Stimulated activated CD4-positive, alpha-beta T cell treated with anti-CD3 and anti-CD28 coated beads, TNF-alpha, amount 100 ng/mL, for 1 hour (primary cell): Measurements from ENCODE around the gene ARHGAP4.

Source experiments
- DNase-seq, 3 donors: peaks; one replicate each; pipeline ENCODE4 v3.0.0-alpha.2; 2020; ENCODE audit warnings: low read depth in 3 of 3, low spot score in 1 of 3

Gene ARHGAP4

DNA sequence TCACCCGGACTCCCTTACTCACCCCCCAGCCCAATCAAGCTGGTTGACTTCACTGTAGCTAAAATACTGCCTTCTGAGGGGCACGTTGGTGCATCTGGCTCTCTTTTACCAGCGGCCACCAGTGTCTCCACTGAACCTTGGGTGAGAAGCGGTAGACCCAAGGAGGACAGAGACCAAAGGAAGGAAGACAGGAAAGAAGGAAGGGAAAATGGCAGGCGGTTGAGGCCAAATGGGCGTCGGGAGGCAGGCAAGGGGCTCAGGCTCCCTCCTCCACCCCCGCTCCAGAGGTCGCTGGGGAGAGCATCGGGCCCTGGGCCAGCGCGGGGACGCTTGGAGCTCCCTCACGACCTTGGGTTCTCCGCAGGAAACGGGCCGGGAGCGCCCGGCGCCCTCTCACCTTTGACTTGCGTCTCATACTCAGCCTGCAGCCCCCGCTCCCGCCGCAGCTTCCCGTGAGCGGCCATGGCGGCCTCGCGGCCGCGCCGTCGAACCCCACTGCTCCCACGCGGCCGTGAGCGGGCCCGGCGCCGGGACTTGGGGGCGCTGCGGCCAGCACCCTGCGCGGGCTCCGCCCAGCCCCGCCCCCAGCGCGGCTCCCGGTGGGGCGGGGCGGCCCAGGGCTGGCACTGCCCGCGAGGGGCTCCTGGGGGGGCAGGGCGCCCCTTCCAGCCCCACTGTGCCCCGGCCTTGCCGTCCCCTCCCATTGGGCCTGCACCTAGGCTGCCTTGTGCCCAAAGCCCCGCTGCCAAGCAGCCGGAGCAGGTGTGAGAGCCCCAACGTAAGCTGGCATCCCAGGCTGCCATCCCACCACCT is at the start of gene ARHGAP4:
Gene ARHGAP4 (minus strand): TSS at position 526 of the 813 bp plus-strand sequence. CDS start 62 bp downstream, at position 464.
- no peak for DNase-seq

DNA sequence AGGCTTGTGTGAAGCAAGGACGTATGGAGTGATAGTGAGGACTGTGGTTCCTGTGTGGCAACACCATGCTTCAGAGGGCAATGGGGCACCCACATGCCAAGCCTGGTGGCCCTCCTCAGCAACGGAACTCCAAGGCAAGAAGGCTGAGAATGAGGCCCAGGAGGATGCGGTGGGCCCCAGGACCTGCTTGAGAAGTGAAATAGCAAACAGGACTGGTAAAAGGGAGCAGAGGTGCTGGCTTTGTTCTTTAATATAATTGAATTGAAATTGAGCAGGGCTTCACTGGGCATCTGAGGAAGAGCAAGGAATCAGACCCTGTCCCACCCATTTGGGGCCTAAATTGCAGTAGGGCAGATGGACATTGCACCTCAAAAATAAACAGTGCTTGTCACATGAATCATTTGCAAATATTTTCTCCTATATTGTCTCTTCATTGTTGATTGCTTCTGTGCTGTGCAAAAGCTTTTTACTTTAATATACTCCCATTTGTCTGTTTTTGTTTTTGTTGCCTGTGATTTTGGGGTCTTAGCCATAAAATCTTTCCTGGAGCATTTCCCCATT is 48.7 kb upstream of the ARHGAP4 start:
- no peak for DNase-seq

DNA sequence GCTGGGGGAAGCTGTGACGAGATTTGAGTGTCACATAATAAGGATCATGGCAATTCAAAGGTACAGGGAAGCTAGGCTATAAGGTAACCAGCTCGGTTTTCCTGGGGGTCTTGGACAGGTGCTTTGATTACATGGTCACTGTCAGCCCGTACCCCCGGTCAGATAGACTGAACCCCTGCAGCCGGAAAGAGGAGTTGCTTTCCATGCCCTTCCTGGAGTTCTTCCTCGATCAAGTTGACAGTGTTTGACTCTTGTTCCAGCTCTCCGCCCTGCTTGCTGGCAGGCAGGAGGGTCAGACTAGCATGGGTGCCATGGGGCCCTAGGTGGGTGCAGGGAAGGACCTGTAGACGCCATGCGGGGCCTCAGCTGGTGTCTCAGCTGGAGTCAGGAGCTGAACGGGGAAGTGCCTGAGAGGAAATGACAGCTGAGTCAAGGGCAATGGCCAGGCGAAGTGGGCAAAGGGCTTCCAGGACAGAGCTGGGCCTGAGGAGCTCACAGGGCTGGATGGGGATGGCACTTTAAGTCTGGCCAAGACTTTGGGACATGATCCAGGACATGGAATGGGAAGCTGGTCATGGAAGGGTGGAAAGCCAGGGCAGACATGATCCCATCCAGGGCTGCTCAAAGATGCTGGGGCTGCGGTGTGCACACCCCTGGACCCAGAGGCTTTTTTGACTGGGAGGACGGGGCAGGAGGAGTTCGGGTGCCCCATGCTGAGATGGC is 48.1 kb upstream of the ARHGAP4 start:
- DNase-seq = no peak

DNA sequence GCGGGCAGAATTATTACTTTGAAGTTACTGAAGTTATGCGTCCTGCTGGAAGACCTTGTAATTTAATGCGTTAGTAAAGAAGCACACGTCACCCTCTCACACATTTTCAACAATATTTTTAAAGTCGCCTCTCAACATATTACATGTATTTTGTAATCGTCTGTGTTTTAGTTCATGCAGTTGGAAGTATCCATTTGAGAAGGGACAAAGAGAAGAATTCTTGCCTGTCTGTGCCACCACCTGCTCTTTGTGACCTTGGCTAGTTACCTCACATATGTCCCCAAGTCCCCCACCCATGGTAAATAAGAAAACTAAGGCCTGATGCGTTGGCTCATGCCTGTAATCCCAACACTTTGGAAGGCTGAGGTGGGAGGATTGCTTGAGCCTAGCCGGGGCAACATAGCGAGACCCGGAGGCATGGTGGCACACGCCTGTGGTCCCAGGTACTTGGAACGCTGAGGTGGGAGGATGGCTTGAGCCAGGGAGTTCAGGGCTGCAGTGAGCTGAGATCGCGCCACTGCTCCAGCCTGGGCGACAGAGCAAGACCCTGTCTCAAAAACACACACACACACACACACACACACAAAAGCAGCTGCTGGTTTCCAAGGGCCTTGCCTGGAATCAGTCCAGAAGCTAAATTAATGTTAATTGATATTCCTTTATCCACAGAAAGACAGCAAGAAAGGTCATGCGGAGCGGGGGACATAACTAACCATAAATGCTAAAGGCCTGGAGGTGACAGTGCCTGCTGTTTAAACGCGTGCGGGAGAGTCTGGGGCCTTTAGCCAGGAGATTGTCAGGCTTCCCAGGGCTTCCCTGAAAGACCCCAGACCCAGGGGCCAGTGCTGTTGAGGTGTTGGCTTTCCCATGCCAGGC is 47.3 kb upstream of the ARHGAP4 start:
- DNase-seq = no peak

DNA sequence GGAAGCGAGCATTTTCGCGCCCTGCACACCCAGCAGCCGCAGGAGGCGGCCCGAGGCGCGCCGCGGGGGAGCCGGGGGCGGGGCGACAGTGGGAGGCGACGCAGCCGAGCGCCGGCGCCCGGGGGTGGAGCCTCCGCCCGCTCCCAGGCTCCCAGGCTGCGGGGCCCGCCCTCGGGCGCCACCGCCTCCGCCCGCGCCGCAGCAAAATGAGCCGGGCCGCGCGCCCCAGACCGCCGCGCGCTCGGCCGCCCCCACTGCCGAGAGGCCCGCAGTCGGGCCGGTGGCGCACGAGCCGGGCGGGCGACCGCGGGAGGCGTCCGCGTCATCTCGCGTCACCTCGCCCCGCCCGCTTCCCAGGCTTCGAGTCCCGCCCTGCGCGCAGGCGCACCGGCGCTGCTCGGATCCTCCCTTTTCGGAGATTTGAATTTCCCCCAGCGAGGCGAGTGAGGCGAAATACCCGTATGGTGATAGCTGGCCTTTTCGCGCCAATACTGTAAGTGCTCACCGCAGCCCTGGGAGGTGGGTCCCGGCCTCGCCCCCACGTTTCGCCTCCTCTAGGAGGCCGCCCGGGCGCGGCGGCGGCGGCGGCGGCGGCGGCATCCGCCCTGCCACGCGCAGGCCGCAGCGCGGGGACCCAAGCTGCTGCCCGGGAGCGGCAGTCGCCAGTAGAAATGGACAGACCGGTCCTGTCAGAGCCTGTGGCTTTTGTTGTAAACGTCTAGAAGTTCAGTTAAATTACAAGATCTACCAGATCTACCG is 46.5 kb upstream of the ARHGAP4 start, which contains the start of gene TMEM187:
Gene TMEM187 (plus strand): TSS at position 387 of the 759 bp plus-strand sequence. CDS start 9,309 bp downstream, outside the sequence.
- DNase-seq = peak; percentile 62 to 74 (median 73)

DNA sequence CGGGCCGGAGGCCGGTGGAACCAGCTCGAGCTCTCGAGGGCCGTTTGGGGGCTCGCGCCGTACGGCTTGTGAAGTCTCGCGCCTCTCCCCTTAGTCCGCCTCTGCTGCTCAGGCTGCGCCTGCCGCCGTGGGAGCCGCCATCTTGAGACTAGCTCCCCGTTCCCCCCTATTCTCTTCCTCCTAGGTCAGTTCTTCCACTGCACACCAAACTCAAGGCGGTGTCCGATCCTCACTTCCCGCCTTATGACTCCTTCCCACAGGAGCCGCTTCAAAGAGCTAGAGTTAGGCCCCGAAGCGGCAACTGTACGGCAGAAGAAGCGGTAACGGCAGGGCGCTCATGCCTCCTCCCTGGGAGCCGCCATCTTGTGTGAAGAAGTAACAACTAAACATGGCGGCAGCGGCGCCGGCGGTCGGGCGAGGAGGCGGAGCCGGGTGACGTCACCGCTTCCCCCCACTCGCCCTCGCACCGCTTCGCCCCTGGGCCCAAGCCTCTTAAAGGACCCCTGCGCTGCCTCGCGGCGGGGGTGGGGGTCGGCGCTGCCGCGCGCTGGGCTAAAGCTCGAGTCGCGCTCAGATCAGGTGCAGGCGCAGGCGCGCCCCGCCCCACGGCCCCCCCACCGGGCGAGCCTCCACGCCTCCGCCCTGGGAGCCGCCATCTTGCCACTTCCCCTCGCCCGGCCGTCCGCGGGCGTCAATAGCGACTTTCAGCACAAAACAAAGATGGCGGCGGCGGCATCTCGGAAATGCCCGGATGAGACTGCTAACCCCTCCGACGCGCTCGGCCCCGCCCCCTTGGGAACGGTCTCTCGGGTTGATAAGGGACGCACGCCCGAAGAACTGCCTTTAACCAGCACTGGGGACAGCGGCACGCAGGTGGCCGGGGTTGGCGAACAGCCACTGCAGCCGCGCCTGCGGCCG is 45.6 kb upstream of the ARHGAP4 start, which contains the start of gene HCFC1:
Gene HCFC1 (minus strand): TSS at position 369 of the 918 bp plus-strand sequence. CDS start 978 bp downstream, outside the sequence.
- peak; percentile 75 to 89 (median 81) for DNase-seq

DNA sequence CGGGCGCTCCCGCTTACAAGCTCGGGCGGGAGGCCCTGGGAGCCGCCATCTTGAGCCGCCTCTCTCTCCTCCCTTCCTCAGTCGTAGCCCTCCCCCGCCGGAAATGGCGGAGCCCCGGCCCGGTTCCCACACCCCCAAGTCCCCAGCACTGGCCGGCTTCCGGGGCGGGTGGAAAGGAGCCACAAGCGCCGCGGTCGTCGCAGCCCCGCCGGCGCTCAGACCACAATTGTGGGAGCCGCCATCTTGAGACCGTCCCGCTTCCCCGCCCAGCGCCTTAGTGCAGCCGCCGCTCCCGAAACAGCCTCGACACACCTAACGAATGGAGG is 45.0 kb upstream of the ARHGAP4 start:
- DNase-seq = peak; percentile 66 to 84 (median 70)

DNA sequence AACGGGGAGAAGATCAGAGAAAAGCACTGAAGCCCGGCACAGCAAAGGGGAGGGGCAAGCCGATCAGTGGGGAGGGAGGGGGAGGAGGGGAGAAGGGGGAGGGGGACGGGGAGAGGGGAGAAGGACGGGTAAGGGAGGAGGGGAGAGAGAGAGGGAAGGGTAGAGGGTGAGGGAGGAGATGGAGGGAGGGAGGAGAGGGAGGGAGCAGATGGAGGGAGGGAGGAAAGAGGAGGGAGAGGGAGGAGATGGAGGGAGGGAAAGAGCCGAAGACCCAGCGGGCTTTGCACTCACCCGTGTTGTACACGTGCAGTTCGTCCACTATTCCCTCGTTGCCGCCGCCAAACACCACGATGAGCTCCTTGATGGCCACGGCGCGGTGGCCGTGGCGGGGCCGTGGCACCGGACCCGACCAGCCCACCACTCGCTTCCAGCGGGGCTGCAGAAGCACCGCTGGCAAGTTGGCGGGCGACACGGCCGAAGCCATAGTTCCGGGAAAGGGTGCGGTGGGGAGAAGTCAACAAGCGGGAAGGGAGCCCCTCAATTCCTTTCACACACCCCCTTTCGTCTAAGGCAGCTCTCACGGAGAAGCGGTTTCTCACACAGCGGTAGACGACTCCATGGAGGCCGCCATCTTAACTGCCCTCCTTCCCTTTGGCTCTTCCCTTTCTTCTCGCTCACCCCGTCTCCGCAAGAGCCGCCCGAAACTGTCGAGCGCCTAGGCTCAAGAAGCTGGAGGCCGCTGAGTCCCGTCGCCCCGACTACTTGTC is 44.5 kb upstream of the ARHGAP4 start:
- no peak for DNase-seq

DNA sequence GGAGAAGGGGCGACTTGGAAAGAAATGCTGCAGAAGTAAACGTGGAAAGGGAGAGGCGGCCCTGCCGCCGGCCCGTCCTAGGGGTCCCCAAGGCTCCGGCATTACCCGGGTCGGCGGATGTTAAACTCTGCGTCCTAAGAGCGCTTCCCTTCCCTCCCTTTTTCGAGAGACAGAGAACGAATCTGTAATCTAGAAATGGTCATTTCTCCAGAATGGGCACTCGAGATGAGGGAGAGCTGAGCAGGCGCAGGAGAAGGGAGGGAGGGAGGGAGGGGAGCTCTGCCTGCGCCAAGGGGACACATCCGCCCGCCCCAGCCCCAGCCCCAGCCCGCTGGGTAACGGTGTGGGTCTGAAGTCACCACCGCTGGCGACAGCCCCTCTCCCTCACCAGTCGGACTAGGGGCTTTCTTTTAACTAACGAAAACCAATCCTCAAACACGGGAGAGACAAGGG is 43.9 kb upstream of the ARHGAP4 start:
- DNase-seq = no peak

DNA sequence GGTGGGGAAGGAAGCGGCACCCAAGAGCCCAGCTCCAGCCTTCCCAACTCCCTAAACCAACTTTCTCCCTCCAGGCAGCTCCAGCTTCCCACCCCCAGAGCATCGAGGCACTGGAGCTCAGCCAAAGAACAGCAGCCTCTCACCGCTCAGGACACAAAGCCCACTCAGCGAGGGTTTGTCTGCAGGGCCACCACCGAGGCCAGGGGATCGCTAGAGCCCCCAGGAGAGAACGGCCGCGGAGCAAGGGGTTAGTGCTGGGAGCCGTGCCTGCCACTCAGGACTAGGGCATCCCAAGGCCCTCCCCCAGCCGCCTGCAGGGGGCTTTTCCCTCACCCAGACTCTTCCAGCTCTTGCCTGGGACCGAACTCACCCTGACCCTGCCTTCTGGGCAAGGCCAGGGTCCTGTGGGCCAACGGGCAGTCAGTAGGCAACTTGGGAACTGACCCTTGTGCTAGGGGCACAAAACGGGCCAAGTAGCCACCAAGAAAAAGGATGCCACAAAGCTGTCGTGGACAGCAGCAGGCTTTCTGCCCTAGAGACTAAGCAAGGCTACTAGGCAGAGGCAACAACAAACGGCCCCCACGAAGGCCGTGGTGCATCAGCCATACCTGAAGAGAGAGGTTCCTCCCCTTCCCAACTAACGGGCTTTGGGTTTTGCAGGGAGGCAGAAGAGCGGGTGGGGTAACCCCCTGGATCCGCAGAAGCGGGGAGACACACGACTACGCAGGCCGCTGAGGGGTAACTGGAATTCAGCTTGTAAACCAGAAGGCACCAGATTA is 43.2 kb upstream of the ARHGAP4 start:
- no peak for DNase-seq

DNA sequence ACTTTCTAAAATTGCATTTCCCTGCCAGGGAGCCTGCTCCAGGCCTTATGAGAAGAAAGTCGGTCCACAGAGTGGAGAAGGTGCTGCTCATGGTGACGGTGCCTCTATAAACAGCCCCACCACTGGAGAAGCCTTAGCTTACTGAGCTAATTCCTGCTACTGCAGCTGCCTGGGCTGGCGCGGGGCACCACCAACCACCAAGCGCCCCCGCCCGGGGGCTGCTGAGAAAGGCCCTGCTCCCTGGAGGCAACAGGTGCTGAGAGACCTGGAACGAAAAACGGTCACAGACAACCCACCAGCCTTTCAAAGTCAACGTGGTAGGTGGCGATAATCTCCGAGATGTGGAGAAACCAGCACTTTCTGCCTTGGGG is 42.7 kb upstream of the ARHGAP4 start:
- DNase-seq = no peak

DNA sequence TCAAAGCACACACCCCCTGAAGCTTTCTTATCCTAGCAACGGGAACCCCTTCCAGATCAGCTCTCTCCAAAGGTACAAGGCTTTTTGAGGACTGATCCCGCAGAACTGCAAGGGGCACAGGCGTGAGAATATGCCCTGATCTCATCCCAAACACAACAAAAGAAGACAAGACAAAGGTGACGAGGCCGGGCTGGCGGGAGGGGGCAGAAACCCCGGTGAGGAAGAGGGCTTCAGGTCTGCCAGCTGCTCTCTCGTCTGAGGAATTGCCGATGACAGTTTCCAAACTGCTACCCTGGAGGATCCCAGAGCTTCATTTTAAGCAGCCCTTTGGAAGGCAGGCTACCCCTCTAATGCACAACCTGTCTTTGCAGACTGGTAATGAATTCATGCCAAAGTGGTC is 42.2 kb upstream of the ARHGAP4 start:
- DNase-seq = no peak

DNA sequence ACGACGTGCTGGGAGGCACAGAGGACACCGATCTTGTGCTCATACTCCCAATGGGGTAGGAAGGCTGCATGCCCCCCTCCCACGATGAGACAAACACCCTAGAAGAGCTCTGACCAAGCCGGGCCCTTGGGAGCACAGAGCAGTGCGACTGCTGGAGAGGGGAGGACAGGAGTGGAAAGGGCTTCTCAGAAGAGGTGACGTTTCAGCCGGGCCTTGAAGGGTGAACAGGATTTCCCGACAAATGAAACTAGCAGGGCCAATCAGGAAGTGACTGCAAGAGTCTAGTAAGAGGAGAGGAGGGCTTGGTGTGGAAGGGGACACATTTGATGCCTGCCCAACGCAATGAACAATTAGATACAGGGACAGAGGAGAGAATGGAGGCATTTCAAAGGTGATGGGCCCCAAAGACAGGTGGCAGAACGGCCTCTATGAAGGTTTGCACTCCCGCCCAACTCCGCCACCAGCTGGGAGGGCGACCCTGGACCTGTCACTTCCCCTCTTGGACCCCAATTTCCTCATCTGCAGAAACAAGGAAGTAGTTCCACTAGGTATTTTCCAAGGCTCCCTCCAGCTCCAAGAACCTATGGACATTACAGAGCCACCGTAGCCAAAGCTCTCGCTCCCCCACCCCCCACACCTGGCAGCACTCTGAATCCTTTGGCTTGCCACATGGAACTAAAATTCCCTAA is 41.6 kb upstream of the ARHGAP4 start:
- no peak for DNase-seq

DNA sequence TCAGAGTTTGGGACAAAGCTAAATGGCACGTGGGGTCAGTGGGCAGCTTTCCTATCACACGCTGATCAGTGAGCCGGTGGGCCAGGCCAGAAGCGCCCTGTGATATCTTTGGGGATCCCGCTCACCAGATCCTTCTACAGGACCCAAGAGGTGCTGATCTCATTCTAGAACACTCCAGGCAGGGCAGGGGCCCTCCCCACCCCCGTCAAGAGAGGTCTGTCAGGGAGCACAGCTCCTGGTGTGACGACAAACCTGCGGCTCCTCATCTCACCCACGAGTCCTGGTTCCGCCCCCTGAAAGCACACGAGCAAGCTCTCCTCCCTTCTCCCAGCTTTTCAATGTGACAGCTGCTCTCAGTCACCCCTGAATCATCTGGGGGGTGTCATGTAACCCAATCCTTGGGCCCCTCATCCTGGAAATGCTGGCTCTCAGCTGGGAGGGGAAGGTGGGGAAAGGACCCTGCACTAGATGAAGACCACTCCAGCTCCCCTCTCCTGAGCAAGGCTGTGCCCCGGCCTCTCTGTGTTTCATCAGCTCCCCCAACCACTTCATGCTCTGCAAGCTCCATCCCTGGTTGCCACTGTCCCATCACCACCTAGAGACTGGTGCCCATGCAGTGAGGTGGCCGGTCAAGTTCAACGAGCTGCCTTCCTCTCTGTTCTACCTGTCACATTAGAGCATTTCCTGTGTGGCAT is 40.9 kb upstream of the ARHGAP4 start:
- DNase-seq = no peak

DNA sequence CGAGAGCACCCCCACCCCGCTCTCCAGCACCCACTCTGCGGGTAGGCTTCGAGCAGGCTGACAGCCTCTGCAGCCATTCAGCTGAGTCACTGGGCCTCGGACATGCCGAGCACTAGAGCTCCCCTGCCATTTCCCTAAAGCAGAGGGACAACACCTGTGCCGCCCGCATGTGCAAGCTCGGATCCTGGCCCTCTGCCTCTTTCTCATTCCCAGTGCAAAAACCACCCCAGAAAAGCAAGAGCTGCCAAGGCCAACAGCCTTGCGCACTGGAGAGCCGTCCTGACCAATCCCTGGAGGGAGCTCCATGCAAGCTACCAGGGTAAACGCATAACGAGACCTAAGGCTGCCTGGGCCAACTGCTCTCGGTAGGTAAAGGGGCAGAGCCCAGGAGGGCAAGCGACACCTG is 40.2 kb upstream of the ARHGAP4 start:
- no peak for DNase-seq

DNA sequence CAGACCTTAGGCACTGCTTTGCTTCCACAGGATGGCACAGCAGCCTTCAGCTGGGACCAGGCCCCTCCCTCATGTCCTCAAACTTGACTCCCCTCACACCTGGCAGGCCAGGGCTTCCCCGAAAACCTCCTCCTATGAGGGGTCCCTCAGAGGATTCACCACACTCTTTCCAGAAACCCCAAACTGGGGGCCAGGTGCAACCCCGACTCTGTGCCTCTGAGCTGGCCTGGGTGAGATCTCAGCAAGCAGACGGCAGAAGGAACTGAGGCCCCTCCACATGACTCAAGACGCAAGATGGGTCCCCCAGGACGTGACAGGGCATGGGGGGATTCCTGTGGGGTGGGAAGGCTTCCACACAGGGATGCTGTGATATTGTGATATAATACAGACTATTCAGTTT is 39.3 kb upstream of the ARHGAP4 start:
- no peak for DNase-seq
